Activated CD4-positive, CD25-positive, alpha-beta regulatory T cell treated with anti-CD3 and anti-CD28 coated beads, Interleukin-2, amount 50 U/mL, for 24 hours (primary cell): ENCODE data around the gene AP4S1.

Experiments
- ATAC-seq, 2 donors: fragments of 150-1000 bp; cut with Tn5 transposase; one replicate each; pipeline ENCODE4 v1.10.0; 2021; ENCODE audit warnings: mild to moderate bottlenecking in 1 of 2, moderate library complexity in 1 of 2

Gene AP4S1

DNA sequence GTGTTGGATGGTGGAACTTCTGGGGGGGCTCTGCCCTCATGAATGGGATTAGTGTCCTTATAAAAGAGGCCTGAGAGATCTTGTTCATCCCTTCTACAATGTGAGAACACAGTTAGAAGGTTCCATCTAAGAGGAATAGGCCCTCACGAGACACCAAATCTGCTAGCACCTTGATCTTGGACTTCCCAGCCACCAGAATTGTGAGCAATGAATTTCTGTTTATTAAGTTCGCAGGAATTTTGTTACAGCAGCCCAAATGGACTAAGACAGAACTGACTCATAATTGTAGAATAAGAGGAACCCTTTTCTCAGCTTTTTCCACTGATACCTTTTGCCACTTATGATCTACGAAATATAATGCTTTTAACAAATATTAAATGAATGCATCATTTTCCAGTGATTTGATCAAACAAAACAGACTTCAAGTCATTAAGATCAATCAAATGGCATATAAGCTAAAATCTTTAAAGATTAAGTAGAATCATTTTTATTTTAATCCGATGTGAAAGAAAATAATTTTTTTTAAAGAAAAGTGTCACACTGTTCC lies 113.9 kb downstream of the AP4S1 start:
- ATAC-seq: no peak

DNA sequence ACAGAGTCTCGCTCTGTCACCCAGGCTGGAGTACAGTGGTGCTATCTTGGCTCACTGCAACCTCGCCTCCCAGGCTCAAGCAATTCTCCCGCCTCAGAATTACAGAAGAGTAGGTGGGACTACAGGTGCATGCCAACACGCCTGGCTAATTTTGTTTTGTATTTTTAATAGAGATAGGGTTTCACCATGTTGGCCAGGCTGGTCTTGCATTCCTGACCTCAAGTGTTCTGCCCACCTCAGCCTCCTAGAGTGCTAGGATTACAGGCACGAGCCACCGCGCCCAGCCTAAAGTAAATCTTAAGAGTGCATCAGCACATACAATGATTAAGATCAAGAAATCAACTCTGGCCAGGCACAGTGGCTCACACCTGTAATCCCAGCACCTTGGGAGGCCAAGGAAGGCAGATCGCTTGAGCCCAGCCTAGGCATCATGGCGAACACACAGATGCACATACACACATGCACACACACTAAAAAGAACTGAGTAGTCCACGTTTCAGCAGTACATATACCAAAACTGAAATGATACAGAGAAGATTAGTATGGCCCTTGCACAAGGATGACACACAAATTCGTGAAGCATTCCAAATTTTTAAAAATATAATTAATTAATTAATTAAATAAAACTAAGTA lies 117.1 kb downstream of the AP4S1 start:
- ATAC-seq: no peak
